ENCODE results near the gene PTGES.

Gene PTGES

GRCh38 chr9:129740666-129741464 lies 12.0 kb downstream of the PTGES start:
- DNase-seq: no peak

- no peak for DNase-seq
These were observed 12.7 kb downstream of the PTGES start for GRCh38 chr9:129740174-129740573.

GRCh38 chr9:129739432-129739831 lies 13.4 kb downstream of the PTGES start:
- DNase-seq: no peak

GRCh38 chr9:129737479-129738274 lies 15.2 kb downstream of the PTGES start:
- peak; percentile 93 for DNase-seq

GRCh38 chr9:129736334-129736733 lies 16.5 kb downstream of the PTGES start:
- no peak for DNase-seq

GRCh38 chr9:129735546-129735945 lies 17.3 kb downstream of the PTGES start:
- DNase-seq: no peak

GRCh38 chr9:129733632-129733953 lies 19.2 kb downstream of the PTGES start:
- no peak for DNase-seq

- DNase-seq: no peak
These were observed 19.8 kb downstream of the PTGES start for GRCh38 chr9:129732946-129733631.

GRCh38 chr9:129732100-129732499 lies 20.7 kb downstream of the PTGES start:
- no peak for DNase-seq

- DNase-seq: no peak
These were observed 21.3 kb downstream of the PTGES start for GRCh38 chr9:129731477-129732085.

GRCh38 chr9:129728744-129729143 lies 24.1 kb downstream of the PTGES start:
- no peak for DNase-seq

GRCh38 chr9:129726322-129727160 lies 26.3 kb downstream of the PTGES start:
- peak; percentile 78 for DNase-seq

- DNase-seq: no peak
These were observed 27.0 kb downstream of the PTGES start for GRCh38 chr9:129725795-129726251.

GRCh38 chr9:129724456-129725190 lies 28.2 kb downstream of the PTGES start:
- DNase-seq: no peak

- DNase-seq: no peak
These were observed 29.9 kb downstream of the PTGES start for GRCh38 chr9:129722913-129723312.

GRCh38 chr9:129720865-129721545 lies 31.8 kb downstream of the PTGES start:
- no peak for DNase-seq

- DNase-seq: no peak
These were observed 32.5 kb downstream of the PTGES start for GRCh38 chr9:129720181-129720864.

GRCh38 chr9:129719135-129719534 lies 33.7 kb downstream of the PTGES start:
- DNase-seq: no peak

GRCh38 chr9:129718647-129719046 lies 34.2 kb downstream of the PTGES start:
- no peak for DNase-seq

GRCh38 chr9:129717991-129718390 lies 34.9 kb downstream of the PTGES start:
- DNase-seq: no peak
